Amygdala (tissue), 56 donors: ENCODE measurements around the gene GPR75.

Source experiments
- DNase-seq, 56 donors: peaks; one replicate each; lab custom pipeline; 2025; lab: John Stamatoyannopoulos, UW

Gene GPR75

DNA sequence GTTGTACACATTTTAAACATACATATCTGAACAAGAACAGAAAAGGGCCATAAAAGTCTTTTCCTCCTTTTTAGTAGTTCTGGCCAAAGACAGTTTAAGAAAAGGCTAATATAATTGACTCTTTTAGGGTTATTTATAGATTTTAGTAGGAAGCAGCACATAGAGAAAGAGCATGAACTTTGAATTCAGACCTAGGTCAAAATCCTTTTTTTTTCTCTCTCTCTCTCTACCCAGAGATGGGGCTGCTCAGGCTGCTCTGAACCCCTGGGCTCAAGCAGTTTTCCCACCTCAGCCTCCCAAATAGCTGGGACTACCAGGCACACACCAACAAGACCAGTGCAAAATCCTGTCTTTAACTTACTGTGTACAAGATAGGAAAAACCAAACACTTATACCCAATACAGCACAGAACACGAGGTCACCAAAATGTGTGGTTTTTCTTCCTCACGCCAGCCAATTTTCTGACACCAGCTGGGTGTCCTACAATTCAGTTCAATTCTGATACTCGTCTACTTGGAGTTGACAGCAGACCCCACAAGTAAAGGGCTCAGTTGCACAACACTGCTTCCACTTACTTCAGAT lies 40.8 kb downstream of the GPR75 start:
- DNase-seq: no peak

DNA sequence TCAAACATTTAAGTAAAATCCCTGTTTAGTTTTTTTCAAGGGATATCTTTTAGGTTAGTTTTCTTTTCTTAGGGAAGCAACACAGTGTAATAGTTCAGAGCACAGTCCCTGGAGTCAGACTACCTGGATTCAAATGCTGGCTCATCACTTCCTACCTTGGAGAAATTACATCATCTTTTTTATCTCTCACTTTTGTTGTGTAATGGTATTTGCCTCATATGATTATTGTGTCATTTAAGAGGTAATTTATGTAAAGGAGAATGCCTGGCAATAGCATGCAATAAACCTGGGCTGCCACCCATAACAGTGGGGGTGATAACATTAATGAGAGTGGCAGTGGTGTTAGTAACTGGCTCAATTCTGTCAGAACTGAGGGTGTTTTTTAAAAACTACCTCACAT lies 46.6 kb downstream of the GPR75 start:
- no peak for DNase-seq

DNA sequence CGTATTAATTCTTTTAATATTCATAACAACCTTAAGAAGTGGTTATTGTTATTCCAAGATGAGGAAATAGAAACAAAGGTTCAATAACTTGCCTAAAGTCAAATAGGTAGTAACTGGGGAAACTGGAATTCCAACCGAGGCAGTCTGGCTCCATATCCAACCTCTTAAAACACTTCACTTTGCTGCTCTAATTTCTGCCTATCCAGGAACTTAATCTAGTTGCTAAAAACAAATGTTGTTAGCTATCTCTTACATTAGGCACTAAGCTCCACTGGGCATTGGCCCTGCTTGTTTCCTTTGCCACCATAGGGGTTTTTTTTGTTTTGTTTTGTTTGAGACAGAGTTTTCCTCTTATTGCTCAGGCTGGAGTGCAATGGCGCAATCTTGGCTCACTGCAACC lies 48.2 kb downstream of the GPR75 start:
- DNase-seq: no peak
